Thoracic aorta (tissue), 2 donors: ENCODE measurements around the gene KDM2B. TPM values are rescaled to one million over a fixed set of nuclear protein-coding genes. Genes with fewer than 3 reads are reported as not detected.

Experiments
- ATAC-seq: fragments of 150-250 bp; one replicate; pipeline ENCODE4 v1.8.0; 2017; ENCODE audit warnings: low read depth; ENCODE audit not compliant: insufficient number of reproducible peaks, low FRiP score
- DNase-seq: peaks from one replicate; pipeline ENCODE4 v3.0.0-alpha.2; 2020; ENCODE audit warnings: low spot score
- H3K27ac ChIP-seq, 2 donors: fragments of 200-600 bp; sonication (generic); 1 replicate in 1 of 2; 2 replicates in 1 of 2; pipeline ENCODE4 v1.5.1; 2016; ENCODE audit warnings: mild to moderate bottlenecking in 2 of 2, moderate library complexity in 2 of 2
- H3K27me3 ChIP-seq: fragments of 200-600 bp; sonication (generic); replicated peaks from 2 replicates; pipeline ENCODE4 v1.6.0; 2016; ENCODE audit warnings: mild to moderate bottlenecking; ENCODE audit not compliant: insufficient read depth
- H3K36me3 ChIP-seq: fragments of 200-600 bp; sonication (generic); one replicate; pipeline ENCODE4 v1.5.1; 2016
- H3K4me1 ChIP-seq, 2 donors: fragments of 200-600 bp; sonication (generic); 1 replicate in 1 of 2; 2 replicates in 1 of 2; pipeline versions ENCODE4 v1.5.1 to v1.6.0; 2016; ENCODE audit warnings: low read depth in 2 of 2, mild to moderate bottlenecking in 1 of 2; ENCODE audit not compliant: control insufficient read depth in 1 of 2
- H3K4me3 ChIP-seq: fragments of 200-600 bp; sonication (generic); 2 replicates; pipeline ENCODE4 v1.5.1; 2016; ENCODE audit warnings: mild to moderate bottlenecking
- H3K9me3 ChIP-seq: fragments of 200-600 bp; sonication (generic); 2 replicates; pipeline ENCODE4 v1.5.1; 2016
- total RNA-seq, 2 donors: library from RNA; depleted of rRNA; stranded (reverse); fragments of >200 nt; gene quantifications; one replicate each; pipeline versions ENCODE4 v1.1.0 to v1.2.3, GENCODE V29; 2016
- TF ChIP-seq, protein P1 (sequence below): fragments of 200-600 bp; sonication (generic); IDR thresholded peaks from one replicate; pipeline ENCODE4 v1.5.1; 2019; ENCODE audit warnings: antibody characterized with exemption

Gene KDM2B
- total RNA-seq, 2 donors from 2014 or later, result 15.0 to 22.5 TPM

GRCh38 chr12:121626087-121626852 lies 45.4 kb upstream of the KDM2B start, which contains the start of gene ORAI1:
Gene ORAI1 (plus strand): TSS chr12:121626530.
- peak within 1 kb of the TSS; percentile 76 for H3K4me3 ChIP-seq
- peaks cover 7 to 25% of the 10 kb centered on the region in 2 donors for H3K4me1 ChIP-seq
- ATAC-seq (peak; percentile 84), DNase-seq (peak; percentile 81)
- no peaks in the 10 kb centered on the region for H3K9me3 ChIP-seq
- H3K27ac ChIP-seq, result peak within 1 kb of the TSS; percentile 84 to 93
- no peaks in the 10 kb centered on the region for H3K27me3 ChIP-seq
- TF ChIP-seq, protein P1, sequence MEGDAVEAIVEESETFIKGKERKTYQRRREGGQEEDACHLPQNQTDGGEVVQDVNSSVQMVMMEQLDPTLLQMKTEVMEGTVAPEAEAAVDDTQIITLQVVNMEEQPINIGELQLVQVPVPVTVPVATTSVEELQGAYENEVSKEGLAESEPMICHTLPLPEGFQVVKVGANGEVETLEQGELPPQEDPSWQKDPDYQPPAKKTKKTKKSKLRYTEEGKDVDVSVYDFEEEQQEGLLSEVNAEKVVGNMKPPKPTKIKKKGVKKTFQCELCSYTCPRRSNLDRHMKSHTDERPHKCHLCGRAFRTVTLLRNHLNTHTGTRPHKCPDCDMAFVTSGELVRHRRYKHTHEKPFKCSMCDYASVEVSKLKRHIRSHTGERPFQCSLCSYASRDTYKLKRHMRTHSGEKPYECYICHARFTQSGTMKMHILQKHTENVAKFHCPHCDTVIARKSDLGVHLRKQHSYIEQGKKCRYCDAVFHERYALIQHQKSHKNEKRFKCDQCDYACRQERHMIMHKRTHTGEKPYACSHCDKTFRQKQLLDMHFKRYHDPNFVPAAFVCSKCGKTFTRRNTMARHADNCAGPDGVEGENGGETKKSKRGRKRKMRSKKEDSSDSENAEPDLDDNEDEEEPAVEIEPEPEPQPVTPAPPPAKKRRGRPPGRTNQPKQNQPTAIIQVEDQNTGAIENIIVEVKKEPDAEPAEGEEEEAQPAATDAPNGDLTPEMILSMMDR, result no peak
- no peaks in the 10 kb centered on the region for H3K36me3 ChIP-seq

GRCh38 chr12:121620333-121620891 lies 39.6 kb upstream of the KDM2B start:
- Histone ChIP-seq H3K36me3 (no peaks in the 10 kb centered on the region), H3K4me3 (no peak overlapping the region), H3K27ac (no peak overlapping the region), H3K27me3 (no peaks in the 10 kb centered on the region), H3K4me1 (peaks cover 0 to 15% of the 10 kb centered on the region in 2 donors), H3K9me3 (no peaks in the 10 kb centered on the region)
- TF ChIP-seq, protein P1, result no peak
- DNase-seq (no peak), ATAC-seq (no peak)

- no peaks in the 10 kb centered on the region for H3K36me3 ChIP-seq
- peaks cover 0 to 9% of the 10 kb centered on the region in 2 donors for H3K4me1 ChIP-seq
- H3K27me3 ChIP-seq, result no peaks in the 10 kb centered on the region
- H3K9me3 ChIP-seq, result no peaks in the 10 kb centered on the region
- TF ChIP-seq, protein P1, result no peak
- no peak overlapping the region for H3K27ac ChIP-seq
- ATAC-seq (no peak), DNase-seq (no peak)
- H3K4me3 ChIP-seq, result no peak overlapping the region
Observed at GRCh38 chr12:121618659-121619233, 37.9 kb upstream of the KDM2B start.

DNA sequence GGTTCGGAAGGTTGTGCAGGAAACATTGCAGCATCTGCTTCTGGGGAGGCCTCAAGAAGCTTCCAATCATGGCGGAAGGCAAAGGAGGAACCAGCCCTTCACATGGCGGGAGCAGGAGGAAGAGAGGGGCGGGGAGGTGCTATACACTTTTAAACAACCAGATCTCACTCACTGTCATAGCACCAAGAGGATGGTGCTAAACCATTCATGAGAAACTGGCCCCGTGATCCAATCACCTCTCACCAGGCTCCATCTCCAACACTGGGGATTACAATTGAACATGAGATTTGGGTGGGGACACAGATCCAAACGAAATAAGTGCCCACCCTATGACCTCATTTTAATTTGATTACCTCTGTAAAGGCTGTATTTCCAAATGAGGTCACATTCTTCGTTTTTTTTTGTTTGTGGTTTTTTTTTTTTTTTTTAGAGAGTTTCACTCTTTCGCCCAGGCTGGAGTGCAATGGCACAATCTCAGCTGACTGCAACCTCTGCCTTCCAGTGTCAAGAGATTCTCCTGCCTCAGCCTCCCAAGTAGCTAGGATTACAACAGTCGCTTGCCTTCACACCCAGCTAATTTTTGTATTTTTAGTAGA lies 34.1 kb upstream of the KDM2B start:
- no peak overlapping the region for H3K27ac ChIP-seq
- ATAC-seq (no peak), DNase-seq (no peak)
- H3K36me3 ChIP-seq, result no peaks in the 10 kb centered on the region
- no peaks in the 10 kb centered on the region for H3K27me3 ChIP-seq
- TF ChIP-seq, protein P1, result no peak
- H3K4me1 ChIP-seq, result peaks cover 3 to 23% of the 10 kb centered on the region in 2 donors
- H3K4me3 ChIP-seq, result no peak overlapping the region
- H3K9me3 ChIP-seq, result no peaks in the 10 kb centered on the region

DNA sequence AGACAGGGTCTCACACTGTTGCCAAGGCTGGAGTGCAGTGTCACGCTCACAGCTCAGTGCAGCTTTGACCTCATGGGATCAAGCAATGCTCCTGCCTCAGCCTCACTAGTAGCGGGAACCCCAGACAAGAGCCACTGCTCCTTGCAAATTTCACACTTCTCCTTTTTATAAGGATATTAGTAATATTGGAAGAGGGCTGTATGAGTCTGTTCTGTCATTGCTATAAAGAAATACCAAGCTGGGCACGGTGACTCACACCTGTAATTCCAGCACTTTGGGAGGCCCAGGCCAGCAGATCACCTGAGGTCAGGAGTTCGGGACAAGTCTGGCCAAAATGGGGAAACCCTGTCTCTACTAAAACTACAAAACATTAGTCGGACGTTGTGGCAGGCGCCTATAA lies 32.6 kb upstream of the KDM2B start:
- ATAC-seq, result no peak
- H3K4me3 ChIP-seq, result no peak overlapping the region
- H3K27ac ChIP-seq, result no peak overlapping the region
- peaks cover 3 to 18% of the 10 kb centered on the region in 2 donors for H3K4me1 ChIP-seq
- H3K36me3 ChIP-seq, result no peaks in the 10 kb centered on the region
- H3K27me3 ChIP-seq, result no peaks in the 10 kb centered on the region
- no peaks in the 10 kb centered on the region for H3K9me3 ChIP-seq
- DNase-seq, result no peak
- TF ChIP-seq, protein P1, result no peak
